ENCODE measurements around the gene EFNA5. TPM values are rescaled to one million over a fixed set of nuclear protein-coding genes. Genes with fewer than 3 reads are reported as not detected.

Gene EFNA5
- polyA plus RNA-seq, 1 donor from 2014 or later, result 4.2 TPM

GRCh38 chr5:107633171-107633901, 37.4 kb downstream of the EFNA5 start:
- H2AFZ ChIP-seq (ENCODE audit: low read depth, low read length), result no peak overlapping the region
- H3K9me2 ChIP-seq (ENCODE audit: insufficient read depth, low read length), result no peaks in the 10 kb centered on the region
- H3K9me3 ChIP-seq (ENCODE audit: low read length), result no peaks in the 10 kb centered on the region
- no peak for TF ChIP-seq SMC3 (conservative IDR thresholded peaks at IDR 0.05; ENCODE audit: poor library complexity)
- no peak for TF ChIP-seq POLR2AphosphoS5 (IDR thresholded peaks at IDR 0.05)
- no peak for TF ChIP-seq RAD21 (conservative IDR thresholded peaks at IDR 0.05)
- no peak for TF ChIP-seq EZH2 (IDR thresholded peaks at IDR 0.05; ENCODE audit: borderline replicate concordance, insufficient read depth, low read length, poor library complexity, severe bottlenecking)
- TF ChIP-seq MXI1 (conservative IDR thresholded peaks at IDR 0.05; ENCODE audit: poor library complexity, severe bottlenecking), result no peak
- TF ChIP-seq, protein P1, sequence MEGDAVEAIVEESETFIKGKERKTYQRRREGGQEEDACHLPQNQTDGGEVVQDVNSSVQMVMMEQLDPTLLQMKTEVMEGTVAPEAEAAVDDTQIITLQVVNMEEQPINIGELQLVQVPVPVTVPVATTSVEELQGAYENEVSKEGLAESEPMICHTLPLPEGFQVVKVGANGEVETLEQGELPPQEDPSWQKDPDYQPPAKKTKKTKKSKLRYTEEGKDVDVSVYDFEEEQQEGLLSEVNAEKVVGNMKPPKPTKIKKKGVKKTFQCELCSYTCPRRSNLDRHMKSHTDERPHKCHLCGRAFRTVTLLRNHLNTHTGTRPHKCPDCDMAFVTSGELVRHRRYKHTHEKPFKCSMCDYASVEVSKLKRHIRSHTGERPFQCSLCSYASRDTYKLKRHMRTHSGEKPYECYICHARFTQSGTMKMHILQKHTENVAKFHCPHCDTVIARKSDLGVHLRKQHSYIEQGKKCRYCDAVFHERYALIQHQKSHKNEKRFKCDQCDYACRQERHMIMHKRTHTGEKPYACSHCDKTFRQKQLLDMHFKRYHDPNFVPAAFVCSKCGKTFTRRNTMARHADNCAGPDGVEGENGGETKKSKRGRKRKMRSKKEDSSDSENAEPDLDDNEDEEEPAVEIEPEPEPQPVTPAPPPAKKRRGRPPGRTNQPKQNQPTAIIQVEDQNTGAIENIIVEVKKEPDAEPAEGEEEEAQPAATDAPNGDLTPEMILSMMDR (IDR thresholded peaks at IDR 0.05; ENCODE audit: poor library complexity, severe bottlenecking), result no peak
- no peak for TF ChIP-seq TAF1 (IDR thresholded peaks at IDR 0.05; ENCODE audit: low read depth)
- TF ChIP-seq EP300 (conservative IDR thresholded peaks at IDR 0.05; ENCODE audit: poor library complexity, severe bottlenecking), result no peak
- TF ChIP-seq REST (IDR thresholded peaks at IDR 0.05; ENCODE audit: borderline replicate concordance), result no peak
- H4K20me1 ChIP-seq (ENCODE audit: insufficient read depth), result no peaks in the 10 kb centered on the region
- no peak overlapping the region for H3K4me2 ChIP-seq (ENCODE audit: low read length)
- H3K79me2 ChIP-seq (replicated peaks; ENCODE audit: insufficient read depth, low read length), result peaks cover 47% of the 10 kb centered on the region
- no peaks in the 10 kb centered on the region for H3K36me3 ChIP-seq (ENCODE audit: insufficient read depth, low read length)
- H3F3A ChIP-seq (ENCODE audit: insufficient read depth, low read length, poor library complexity, severe bottlenecking), result peaks cover 5% of the 10 kb centered on the region
- H3K27me3 ChIP-seq (ENCODE audit: insufficient read depth, low read depth, low read length), result no peaks in the 10 kb centered on the region
- H3K9ac ChIP-seq (ENCODE audit: low read length), result no peak overlapping the region
- H3K27ac ChIP-seq (ENCODE audit: low read length), result peak overlapping the region; percentile 41
- H3K4me3 ChIP-seq (ENCODE audit: low read length), result no peak overlapping the region

GRCh38 chr5:107631805-107632362, 38.9 kb downstream of the EFNA5 start:
- peaks cover 53% of the 10 kb centered on the region for H3K79me2 ChIP-seq (replicated peaks; ENCODE audit: insufficient read depth, low read length)
- no peaks in the 10 kb centered on the region for H4K20me1 ChIP-seq (ENCODE audit: insufficient read depth)
- H3K36me3 ChIP-seq (ENCODE audit: insufficient read depth, low read length), result no peaks in the 10 kb centered on the region
- H3K9me2 ChIP-seq (ENCODE audit: insufficient read depth, low read length), result no peaks in the 10 kb centered on the region
- TF ChIP-seq POLR2AphosphoS5 (IDR thresholded peaks at IDR 0.05) (no peak), TAF1 (IDR thresholded peaks at IDR 0.05; ENCODE audit: low read depth) (no peak), SMC3 (conservative IDR thresholded peaks at IDR 0.05; ENCODE audit: poor library complexity) (no peak), REST (IDR thresholded peaks at IDR 0.05; ENCODE audit: borderline replicate concordance) (no peak), MXI1 (conservative IDR thresholded peaks at IDR 0.05; ENCODE audit: poor library complexity, severe bottlenecking) (no peak), EZH2 (IDR thresholded peaks at IDR 0.05; ENCODE audit: borderline replicate concordance, insufficient read depth, low read length, poor library complexity, severe bottlenecking) (no peak)
- TF ChIP-seq, protein P1 (IDR thresholded peaks at IDR 0.05; ENCODE audit: poor library complexity, severe bottlenecking), result no peak
- no peaks in the 10 kb centered on the region for H3K9me3 ChIP-seq (ENCODE audit: low read length)
- no peaks in the 10 kb centered on the region for H3K27me3 ChIP-seq (ENCODE audit: insufficient read depth, low read depth, low read length)
- no peak overlapping the region for H3K4me2 ChIP-seq (ENCODE audit: low read length)
- no peak overlapping the region for H3K27ac ChIP-seq (ENCODE audit: low read length)
- H2AFZ ChIP-seq (ENCODE audit: low read depth, low read length), result no peak overlapping the region
- H3K4me3 ChIP-seq (ENCODE audit: low read length), result no peak overlapping the region
- H3F3A ChIP-seq (ENCODE audit: insufficient read depth, low read length, poor library complexity, severe bottlenecking), result peaks cover 5% of the 10 kb centered on the region
- no peak overlapping the region for H3K9ac ChIP-seq (ENCODE audit: low read length)

Measured in neural cell (in vitro differentiated cells).